ENCODE data around the gene SPP1. TPM values are rescaled to one million over a fixed set of nuclear protein-coding genes. Genes with fewer than 3 reads are reported as not detected.
"Not testable (repeated sequence)": the region's sequence is repeated elsewhere in the genome, so short reads cannot be mapped to it uniquely, and the experiment has no call there.

SPP1 gene
- total RNA-seq, 1 donor from 2014 or later = 4.7 TPM

- peaks cover 2% of the 10 kb centered on the region for H3K4me1 Mint-ChIP-seq (ENCODE audit: unreplicated experiment)
- H3K36me3 Mint-ChIP-seq (ENCODE audit: low read depth, unreplicated experiment) = no peaks in the 10 kb centered on the region
- peaks cover 3% of the 10 kb centered on the region for H3K27me3 Mint-ChIP-seq (ENCODE audit: unreplicated experiment)
- no peak for DNase-seq (ENCODE audit: low spot score)
- no peak overlapping the region for H3K27ac Mint-ChIP-seq (ENCODE audit: unreplicated experiment)
- TF ChIP-seq CTCF (IDR thresholded peaks at IDR 0.05; ENCODE audit: unreplicated experiment) = no peak
- H3K4me3 Mint-ChIP-seq (ENCODE audit: unreplicated experiment) = no peak overlapping the region
- no peaks in the 10 kb centered on the region for H3K9me3 Mint-ChIP-seq (ENCODE audit: unreplicated experiment)
These were observed 42.2 kb upstream of the SPP1 start for GRCh38 chr4:87933337-87933736.

- DNase-seq (ENCODE audit: low spot score) = no peak
- no peak overlapping the region for H3K4me3 Mint-ChIP-seq (ENCODE audit: unreplicated experiment)
- peaks cover 2% of the 10 kb centered on the region for H3K4me1 Mint-ChIP-seq (ENCODE audit: unreplicated experiment)
- no peaks in the 10 kb centered on the region for H3K9me3 Mint-ChIP-seq (ENCODE audit: unreplicated experiment)
- H3K27me3 Mint-ChIP-seq (ENCODE audit: unreplicated experiment) = peaks cover 3% of the 10 kb centered on the region
- no peak overlapping the region for H3K27ac Mint-ChIP-seq (ENCODE audit: unreplicated experiment)
- TF ChIP-seq CTCF (IDR thresholded peaks at IDR 0.05; ENCODE audit: unreplicated experiment) = no peak
- no peaks in the 10 kb centered on the region for H3K36me3 Mint-ChIP-seq (ENCODE audit: low read depth, unreplicated experiment)
These were observed 41.3 kb upstream of the SPP1 start for GRCh38 chr4:87934157-87934704.

- no peak overlapping the region for H3K4me3 Mint-ChIP-seq (ENCODE audit: unreplicated experiment)
- no peak for TF ChIP-seq CTCF (IDR thresholded peaks at IDR 0.05; ENCODE audit: unreplicated experiment)
- peaks cover 2% of the 10 kb centered on the region for H3K4me1 Mint-ChIP-seq (ENCODE audit: unreplicated experiment)
- peaks cover 3% of the 10 kb centered on the region for H3K27me3 Mint-ChIP-seq (ENCODE audit: unreplicated experiment)
- H3K27ac Mint-ChIP-seq (ENCODE audit: unreplicated experiment) = no peak overlapping the region
- DNase-seq (ENCODE audit: low spot score) = no peak
- H3K36me3 Mint-ChIP-seq (ENCODE audit: low read depth, unreplicated experiment) = no peaks in the 10 kb centered on the region
- H3K9me3 Mint-ChIP-seq (ENCODE audit: unreplicated experiment) = no peaks in the 10 kb centered on the region
These were observed 40.5 kb upstream of the SPP1 start for GRCh38 chr4:87934973-87935372.

GRCh38 chr4:87935954-87936353 lies 39.6 kb upstream of the SPP1 start:
- not testable (repeated sequence) for H3K9me3 Mint-ChIP-seq (ENCODE audit: unreplicated experiment); H3K27ac Mint-ChIP-seq (ENCODE audit: unreplicated experiment); H3K27me3 Mint-ChIP-seq (ENCODE audit: unreplicated experiment); H3K4me3 Mint-ChIP-seq (ENCODE audit: unreplicated experiment); H3K4me1 Mint-ChIP-seq (ENCODE audit: unreplicated experiment); DNase-seq (ENCODE audit: low spot score); H3K36me3 Mint-ChIP-seq (ENCODE audit: low read depth, unreplicated experiment)

- no peak overlapping the region for H3K27ac Mint-ChIP-seq (ENCODE audit: unreplicated experiment)
- DNase-seq (ENCODE audit: low spot score) = no peak
- H3K9me3 Mint-ChIP-seq (ENCODE audit: unreplicated experiment) = no peaks in the 10 kb centered on the region
- no peak overlapping the region for H3K4me3 Mint-ChIP-seq (ENCODE audit: unreplicated experiment)
- H3K27me3 Mint-ChIP-seq (ENCODE audit: unreplicated experiment) = no peaks in the 10 kb centered on the region
- H3K36me3 Mint-ChIP-seq (ENCODE audit: low read depth, unreplicated experiment) = no peaks in the 10 kb centered on the region
- peaks cover 2% of the 10 kb centered on the region for H3K4me1 Mint-ChIP-seq (ENCODE audit: unreplicated experiment)
- TF ChIP-seq CTCF (IDR thresholded peaks at IDR 0.05; ENCODE audit: unreplicated experiment) = no peak
These were observed 38.0 kb upstream of the SPP1 start for GRCh38 chr4:87937523-87937922.

All from endothelial cell (in vitro differentiated cells).